Stimulated activated CD8-positive, alpha-beta memory T cell treated with anti-CD3 and anti-CD28 coated beads, Interleukin-12 subunit alpha, Interleukin-12 subunit beta, amount 100 ng/mL, for 24 hours (primary cell): ENCODE data around the gene ZNF486.
A peak's percentile ranks its signal among the peaks of the same experiment; 100 is the strongest.
"Not testable (repeated sequence)": the region's sequence is repeated elsewhere in the genome, so short reads cannot be mapped to it uniquely, and the experiment has no call there.

Source experiments
- DNase-seq: peaks from one replicate; pipeline ENCODE4 v3.0.0-alpha.2; 2020; ENCODE audit errors: extremely low read depth

The ZNF486 gene

DNA sequence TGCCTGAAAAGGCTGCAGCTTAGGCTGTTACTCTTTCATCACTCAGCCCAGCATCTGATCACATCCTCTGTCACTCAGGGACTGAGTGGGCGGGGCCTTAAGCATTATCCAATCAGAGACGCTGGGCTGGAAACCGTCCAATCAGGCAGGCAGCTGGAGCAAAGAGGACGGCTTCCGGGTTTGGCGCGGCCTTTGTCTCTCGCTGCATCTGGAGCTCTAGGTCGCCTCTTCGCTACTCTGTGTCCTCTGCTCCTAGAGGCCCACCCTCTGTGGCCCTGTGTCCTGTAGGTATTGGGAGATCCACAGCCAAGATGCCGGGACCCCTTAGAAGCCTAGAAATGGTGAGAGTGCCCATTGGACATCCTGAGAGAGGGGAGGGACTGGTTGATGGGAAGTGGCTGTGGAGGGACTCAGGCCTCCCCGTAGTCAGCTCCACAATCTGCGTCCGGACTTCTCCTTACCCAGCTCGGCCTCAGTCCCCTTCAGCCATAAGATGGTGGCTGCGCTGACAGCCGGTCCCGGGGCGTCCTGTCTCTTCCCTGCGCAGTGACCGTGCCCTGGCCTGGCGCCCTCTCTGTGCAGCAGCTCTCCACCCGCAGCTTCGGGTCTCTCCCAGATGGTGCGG lies at the start of gene ZNF486:
ZNF486 (plus strand) TSS at position 195 of the 625 bp plus-strand sequence; CDS start at position 312, 117 bp downstream.
- DNase-seq: peak; percentile 71

DNA sequence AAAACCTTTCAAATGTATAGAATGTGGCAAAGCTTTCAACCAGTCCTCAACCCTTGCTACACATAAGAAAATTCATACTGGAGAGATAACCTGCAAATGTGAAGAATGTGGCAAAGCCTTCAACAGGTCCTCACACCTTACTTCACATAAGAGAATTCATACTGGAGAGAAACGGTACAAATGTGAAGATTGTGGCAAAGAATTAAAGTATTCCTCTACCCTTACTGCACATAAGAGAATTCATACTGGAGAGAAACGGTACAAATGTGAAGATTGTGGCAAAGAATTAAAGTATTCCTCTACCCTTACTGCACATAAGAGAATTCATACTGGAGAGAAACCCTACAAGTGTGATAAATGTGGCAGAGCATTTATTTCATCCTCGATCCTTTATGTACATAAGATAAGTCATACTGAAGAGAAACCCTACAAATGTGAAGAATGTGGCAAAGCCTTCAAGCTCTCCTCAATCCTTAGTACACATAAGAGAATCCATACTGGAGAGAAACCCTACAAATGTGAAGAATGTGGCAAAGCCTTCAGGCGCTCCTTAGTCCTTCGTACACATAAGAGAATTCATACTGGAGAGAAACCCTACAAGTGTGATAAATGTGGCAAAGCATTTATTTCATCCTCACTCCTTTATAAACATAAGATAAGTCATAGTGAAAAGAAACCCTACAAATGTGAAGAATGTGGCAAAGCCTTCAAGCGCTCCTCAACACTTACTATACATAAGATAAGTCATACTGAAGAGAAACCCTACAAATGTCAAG lies 48.8 kb upstream of the ZNF486 start:
- not testable (repeated sequence) for DNase-seq

GRCh38 chr19:20124879-20125278 lies 42.1 kb upstream of the ZNF486 start:
- no peak for DNase-seq

- DNase-seq: not testable (repeated sequence)
Measured at GRCh38 chr19:20132933-20133332, 34.1 kb upstream of the ZNF486 start.

DNA sequence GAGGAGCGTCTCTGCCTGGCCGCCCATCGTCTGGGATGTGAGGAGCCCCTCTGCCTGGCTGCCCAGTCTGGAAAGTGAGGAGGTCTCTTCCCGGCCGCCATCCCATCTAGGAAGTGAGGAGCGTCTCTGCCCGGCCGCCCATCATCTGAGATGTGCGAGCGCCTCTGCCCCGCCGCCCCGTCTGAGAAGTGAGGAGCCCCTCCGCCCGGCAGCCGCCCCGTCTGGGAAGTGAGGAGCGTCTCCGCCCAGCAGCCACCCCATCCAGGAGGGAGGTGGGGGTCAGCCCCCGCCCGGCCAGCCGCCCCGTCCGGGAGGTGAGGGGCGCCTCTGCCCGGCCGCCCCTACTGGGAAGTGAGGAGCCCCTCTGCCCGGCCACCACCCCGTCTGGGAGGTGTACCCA lies 29.3 kb upstream of the ZNF486 start:
- DNase-seq: not testable (repeated sequence)

DNA sequence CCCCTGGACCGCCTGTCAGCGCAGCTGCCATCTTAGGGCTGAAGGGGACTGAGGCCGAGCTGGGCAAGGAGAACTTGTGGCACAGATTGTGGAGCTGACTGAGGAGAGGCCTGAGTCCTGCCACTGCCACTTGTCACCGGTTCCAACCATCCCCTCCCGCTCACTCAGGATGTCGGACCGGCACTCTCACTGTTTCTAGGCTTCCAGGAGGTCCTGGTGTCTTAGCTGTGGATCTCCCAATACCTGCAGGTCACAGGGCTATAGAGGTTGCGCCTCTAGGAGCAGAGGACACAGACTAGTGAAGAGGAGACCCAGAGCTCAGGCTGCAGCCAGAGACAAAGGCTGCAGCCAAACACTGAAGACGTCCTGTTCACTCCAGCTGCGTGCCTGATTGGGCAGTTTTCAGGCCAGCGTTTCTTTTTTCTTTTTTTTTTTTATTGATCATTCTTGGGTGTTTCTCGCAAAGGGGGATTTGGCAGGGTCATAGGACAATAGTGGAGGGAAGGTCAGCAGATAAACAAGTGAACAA lies 15.3 kb upstream of the ZNF486 start:
- DNase-seq: no peak

- DNase-seq: not testable (repeated sequence)
Measured at GRCh38 chr19:20152506-20152905, 14.5 kb upstream of the ZNF486 start.

DNA sequence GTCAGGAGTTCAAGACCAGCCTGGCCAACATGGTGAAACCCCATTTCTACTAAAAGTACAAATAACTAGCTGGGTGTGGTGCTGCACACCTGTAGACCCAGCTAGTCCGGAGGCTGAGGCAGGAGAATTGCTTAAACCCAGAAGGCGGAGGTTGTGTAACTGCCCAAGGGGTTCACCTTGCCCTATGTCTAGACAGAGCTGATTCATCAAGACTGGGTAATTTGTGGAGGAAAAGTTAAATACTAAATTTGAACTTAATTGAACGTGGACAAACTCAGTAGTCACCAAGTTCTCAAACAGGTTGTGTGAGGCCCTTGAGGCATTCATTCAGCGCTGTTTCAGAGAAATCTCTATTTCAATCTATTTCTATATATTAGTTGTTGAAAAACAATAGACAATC lies 13.7 kb upstream of the ZNF486 start:
- DNase-seq: no peak

- no peak for DNase-seq
Measured at GRCh38 chr19:20154636-20155035, 12.4 kb upstream of the ZNF486 start.

- no peak for DNase-seq
Measured at GRCh38 chr19:20162821-20163220, 4.2 kb upstream of the ZNF486 start.

DNA sequence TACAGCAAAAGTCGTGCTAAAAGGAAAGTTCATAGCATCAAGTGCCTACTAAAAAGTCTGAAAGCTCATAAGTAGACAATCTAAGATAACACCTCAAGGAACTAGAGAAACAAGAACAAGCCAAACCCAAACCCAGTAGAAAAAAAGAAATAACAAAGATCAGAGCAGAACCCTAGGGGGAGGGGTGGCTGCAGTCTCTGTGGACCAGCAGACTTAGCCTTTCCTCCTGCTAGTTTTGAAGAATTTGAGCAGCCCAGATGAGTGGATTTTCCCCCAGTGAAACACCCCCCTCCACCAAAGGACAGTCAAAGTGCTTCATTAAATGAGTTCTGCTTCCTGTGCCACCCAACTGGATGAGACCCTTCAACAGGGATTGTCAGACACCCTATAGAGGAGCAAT lies 2.6 kb upstream of the ZNF486 start:
- no peak for DNase-seq

DNA sequence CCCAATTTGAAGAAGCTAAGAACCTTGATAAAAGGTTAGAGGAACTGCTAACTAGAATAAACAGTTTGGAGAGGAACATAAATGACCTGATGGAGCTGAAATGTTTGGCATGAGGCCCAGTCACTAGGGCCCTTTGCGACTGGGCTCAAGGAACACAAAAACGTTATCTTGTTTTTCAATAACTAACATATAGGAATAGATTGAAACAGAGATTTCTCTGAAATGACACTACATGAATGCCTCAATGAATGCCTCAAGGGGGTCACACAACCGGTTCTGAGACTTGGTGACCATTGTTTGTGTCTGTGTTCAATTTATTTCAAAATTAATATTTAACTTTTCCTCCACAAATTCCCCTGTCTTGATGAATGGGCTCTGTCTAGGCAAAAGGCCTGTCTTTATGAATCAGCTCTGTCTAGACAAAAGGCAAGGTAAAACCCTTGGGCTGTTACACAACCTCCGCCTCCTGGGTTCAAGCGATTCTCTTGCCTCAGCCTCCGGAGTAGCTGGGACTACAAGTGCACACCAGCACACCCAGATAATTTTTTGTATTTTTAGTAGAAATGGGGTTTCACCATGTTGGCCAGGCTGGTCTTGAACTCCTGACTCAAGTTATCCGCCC lies 932 bp upstream of the ZNF486 start:
- DNase-seq: no peak

DNA sequence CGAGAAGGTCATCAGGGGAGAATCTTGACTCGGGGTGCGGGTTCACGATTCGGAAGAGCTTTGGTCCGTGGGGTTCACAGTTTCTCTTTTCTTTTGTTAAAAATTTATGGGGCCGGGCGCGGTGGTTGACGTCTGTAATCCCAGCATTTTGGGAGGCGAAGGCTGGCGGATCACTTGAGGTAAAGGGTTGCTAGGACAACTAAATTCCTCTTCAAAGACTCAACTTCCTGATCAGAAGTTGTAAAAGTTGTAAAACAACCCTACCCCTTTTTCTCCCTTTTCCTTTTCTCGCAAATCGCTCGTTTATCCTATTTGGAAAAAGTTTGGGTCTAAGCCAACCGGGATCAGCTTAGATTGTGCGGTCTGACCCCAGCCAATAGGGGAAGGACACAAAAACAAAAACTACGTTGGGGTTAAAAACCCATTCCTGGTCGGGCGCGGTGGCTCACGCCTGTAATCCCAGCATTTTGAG lies 673 bp downstream of the ZNF486 start:
- no peak for DNase-seq

GRCh38 chr19:20171285-20171684 lies 4.3 kb downstream of the ZNF486 start:
- DNase-seq: no peak

DNA sequence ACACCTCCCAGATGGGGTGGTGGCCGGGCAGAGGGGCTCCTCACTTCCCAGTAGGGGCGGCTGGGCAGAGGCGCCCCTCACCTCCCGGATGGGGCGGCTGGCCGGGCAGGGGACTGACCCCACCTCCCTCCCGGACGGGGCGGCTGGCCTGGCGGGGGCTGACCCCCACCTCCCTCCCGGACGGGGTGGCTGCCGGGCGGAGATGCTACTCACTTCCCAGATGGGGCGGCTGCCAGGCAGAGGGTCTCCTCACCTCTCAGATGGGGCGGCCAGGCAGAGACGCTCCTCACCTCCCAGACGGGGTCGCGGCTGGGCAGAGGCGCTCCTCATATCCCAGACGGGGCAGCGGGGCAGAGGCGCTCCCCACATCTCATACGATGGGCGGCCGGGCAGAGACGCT lies 8.8 kb downstream of the ZNF486 start:
- DNase-seq: not testable (repeated sequence)

GRCh38 chr19:20179956-20180355 lies 12.9 kb downstream of the ZNF486 start:
- not testable (repeated sequence) for DNase-seq

GRCh38 chr19:20182222-20182785 lies 15.3 kb downstream of the ZNF486 start:
- no peak for DNase-seq

- DNase-seq: no peak
Measured at GRCh38 chr19:20186174-20186573, 19.2 kb downstream of the ZNF486 start.

DNA sequence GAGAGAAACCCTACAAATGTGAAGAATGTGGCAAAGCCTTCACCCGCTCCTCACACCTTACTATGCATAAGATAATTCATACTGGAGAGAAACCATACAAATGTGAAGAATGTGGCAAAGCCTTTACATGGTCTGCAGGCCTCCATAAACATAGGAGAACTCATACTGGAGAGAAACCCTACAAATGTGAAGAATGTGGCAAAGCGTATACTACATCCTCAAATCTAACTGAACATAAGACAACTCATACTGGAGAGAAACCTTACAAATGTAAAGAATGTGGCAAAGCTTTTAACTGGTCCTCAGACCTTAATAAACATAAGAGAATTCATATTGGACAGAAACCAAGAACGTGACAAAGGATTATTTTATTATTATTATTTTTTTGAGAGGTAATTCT lies 30.7 kb downstream of the ZNF486 start:
- no peak for DNase-seq

DNA sequence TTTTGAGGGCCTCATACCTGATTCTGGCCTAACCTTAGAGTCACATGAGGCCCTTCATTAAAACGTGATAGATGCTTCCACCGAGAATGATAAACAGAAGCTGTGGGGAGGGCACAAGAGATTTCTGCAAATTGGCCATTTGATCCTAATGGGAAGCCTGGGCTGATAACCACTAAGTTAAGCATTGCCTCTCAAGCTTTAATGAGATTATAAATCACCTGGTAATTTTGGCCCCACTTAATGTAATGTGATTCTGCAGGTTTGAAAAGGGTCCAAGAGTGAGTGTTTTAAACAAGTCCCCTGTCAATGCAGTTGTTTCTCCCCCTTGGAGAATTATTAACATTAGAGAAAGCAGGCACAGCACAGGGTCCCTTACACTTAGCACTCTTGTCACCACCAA lies 42.0 kb downstream of the ZNF486 start:
- no peak for DNase-seq

DNA sequence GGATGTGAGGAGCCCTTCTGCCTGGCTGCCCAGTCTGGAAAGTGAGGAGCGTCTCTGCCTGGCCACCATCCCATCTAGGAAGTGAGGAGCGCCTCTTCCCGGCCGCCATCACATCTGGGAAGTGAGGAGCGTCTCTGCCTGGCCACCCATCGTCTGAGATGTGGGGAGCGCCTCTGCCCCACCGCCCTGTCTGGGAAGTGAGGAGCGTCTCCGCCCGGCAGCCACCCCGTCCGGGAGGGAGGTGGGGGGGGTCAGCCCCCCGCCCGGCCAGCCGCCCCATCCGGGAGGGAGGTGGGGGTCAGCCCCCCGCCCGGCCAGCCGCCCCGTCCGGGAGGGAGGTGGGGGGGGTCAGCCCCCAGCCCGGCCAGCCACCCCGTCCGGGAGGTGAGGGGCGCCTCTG lies 47.4 kb downstream of the ZNF486 start:
- not testable (repeated sequence) for DNase-seq

DNA sequence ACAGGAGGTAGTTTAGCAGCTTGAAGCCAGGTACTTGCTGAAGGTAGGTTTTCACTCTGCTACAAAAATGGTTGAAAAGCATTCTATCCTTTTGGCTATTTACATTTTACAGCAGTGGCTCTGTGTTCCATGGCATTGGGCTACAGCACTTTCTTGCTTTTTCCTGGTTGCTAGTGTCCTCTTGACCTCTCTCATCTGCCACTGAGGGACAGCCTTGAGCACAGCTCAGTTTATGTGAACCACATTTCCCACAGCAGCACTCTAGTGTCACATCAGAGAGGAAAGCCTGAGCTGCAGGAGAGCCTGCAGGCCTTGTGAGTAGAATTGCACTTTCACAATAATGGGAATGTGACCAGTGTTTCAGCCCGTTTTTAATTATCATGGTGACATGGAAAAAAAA lies 54.6 kb downstream of the ZNF486 start:
- DNase-seq: not testable (repeated sequence)
